Measurements from ENCODE around the gene HSPA1L.

The HSPA1L gene

GRCh38 chr6:31785475-31785874 is 29.6 kb downstream of the HSPA1L start:
- no peak for TF ChIP-seq CTCF (IDR thresholded peaks at IDR 0.05)

GRCh38 chr6:31784098-31784925 is 30.8 kb downstream of the HSPA1L start:
- TF ChIP-seq CTCF (IDR thresholded peaks at IDR 0.05) = no peak

GRCh38 chr6:31782126-31782855 is 32.8 kb downstream of the HSPA1L start:
- no peak for TF ChIP-seq CTCF (IDR thresholded peaks at IDR 0.05)

GRCh38 chr6:31781244-31782125 is 33.6 kb downstream of the HSPA1L start:
- TF ChIP-seq CTCF (IDR thresholded peaks at IDR 0.05) = no peak

GRCh38 chr6:31780507-31781243 is 34.4 kb downstream of the HSPA1L start:
- TF ChIP-seq CTCF (IDR thresholded peaks at IDR 0.05) = no peak

GRCh38 chr6:31779908-31780307 is 35.2 kb downstream of the HSPA1L start:
- no peak for TF ChIP-seq CTCF (IDR thresholded peaks at IDR 0.05)
